GM19324 (cell line): ENCODE data around the gene MVK.

Experiments
- ATAC-seq: cut with Tn5 transposase; IDR thresholded peaks from one replicate; pipeline ENCODE4 v1.9.1; 2021; ENCODE audit warnings: mild to moderate bottlenecking, moderate library complexity; ENCODE audit not compliant: unreplicated experiment, low FRiP score

MVK gene

GRCh38 chr12:109573029-109573913, at the start of gene MVK, which contains the start of gene MMAB:
Gene MVK (plus strand): TSS chr12:109573794. CDS start chr12:109574823, 1,029 bp downstream.
Gene MMAB (minus strand): TSS chr12:109573504. CDS start chr12:109573480, 24 bp downstream.
- peak; percentile 95 for ATAC-seq

- ATAC-seq: no peak
These were observed 48.9 kb upstream of the MVK start for GRCh38 chr12:109524466-109525278.

DNA sequence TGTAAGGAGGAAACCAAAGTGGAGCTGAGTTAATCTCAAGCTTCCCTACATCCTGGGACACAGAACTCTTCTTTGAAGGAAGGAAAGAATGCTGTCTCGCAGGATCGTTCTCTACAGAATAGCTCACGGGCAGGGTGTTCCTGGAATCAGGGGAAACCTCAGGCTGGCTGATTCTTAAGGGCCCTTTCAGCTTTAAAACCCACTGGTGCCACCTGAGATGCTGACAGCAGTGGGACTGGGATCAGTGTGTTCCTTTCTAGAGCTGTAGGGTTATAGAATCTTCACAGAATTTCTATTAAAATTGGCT, 48.4 kb upstream of the MVK start:
- ATAC-seq: no peak

DNA sequence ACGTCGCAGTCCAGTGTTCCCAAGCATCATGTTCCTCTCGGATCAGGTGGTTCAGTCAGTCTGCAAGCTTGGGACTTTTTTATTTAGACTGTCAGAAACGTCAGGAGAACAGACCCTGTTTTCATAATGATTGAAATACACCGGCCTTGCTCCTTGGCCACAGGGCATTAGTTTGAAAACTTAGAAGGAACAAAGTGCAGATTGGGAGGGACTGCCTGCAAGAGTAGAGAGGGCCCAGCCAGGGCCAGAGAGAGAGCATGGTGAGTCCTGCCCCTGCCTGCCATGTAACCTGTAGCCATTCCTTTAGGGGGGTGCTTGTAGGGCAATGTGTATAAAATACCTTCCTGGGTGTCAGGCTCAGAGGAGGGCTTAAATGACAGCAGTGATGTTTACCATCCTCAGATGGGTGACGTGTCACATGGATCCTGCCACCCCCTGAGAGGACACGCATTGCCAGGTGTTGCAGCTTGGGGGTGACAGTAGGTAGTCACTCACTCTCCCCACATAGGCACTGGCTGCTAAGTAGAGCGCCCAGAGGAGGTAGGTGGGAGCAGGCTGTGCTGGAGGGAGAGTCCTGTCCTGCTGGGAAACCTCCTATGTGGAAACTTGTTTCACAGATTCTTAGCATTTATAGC, 46.0 kb upstream of the MVK start:
- no peak for ATAC-seq

GRCh38 chr12:109529691-109530640, 43.6 kb upstream of the MVK start:
- ATAC-seq: no peak

GRCh38 chr12:109531411-109531810, 42.2 kb upstream of the MVK start:
- ATAC-seq: no peak

DNA sequence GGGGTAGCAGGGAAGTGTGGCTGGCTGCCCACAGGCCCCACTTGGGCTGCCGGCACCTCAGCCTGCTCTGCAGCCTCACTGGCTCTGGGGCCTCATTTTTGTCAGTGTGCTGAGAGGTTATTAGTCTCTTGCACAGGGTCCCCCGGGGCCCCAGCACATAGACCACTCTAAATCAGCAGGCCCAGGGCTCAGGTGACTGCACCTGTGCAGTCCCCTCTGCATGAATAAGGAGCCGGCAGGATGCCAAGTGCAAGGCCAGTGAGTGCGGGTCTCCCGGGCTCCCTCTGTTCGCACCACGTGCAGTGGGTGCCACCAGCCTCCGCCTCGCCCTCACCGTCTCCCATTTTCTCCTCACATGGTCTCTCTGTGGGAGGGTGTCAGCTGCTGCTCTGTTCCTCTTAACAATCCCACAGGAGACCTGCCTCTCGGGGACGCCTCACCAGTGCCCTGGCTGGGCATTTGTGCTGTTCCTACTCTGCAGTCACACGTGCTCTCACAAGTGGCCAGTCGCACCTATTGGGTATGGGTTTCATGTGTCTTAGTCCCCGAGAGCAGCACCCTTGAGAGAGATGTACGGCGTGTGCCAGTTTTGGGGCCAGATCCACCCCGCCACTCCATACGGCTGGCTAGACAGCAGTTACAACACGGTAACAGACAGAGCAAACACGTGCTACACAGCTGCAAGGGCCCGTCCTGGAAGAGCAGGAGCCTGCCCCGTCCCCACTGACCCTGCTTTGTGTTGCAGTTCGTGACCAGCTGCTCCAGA, 40.7 kb upstream of the MVK start:
- ATAC-seq: no peak

DNA sequence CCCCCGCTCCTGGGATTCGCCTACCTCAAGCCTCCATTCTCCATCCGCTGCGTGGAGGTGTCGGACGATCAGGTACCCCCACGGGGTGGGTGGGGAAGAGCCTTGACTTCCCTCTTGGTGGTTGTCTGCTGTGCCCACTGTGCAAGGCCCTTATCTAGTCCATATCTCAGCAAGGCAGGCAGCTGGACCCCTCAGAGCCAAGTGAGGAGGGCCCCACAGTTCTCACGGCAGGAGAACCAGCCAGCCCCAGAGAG, 40.2 kb upstream of the MVK start:
- no peak for ATAC-seq

- no peak for ATAC-seq
These were observed 39.1 kb upstream of the MVK start for GRCh38 chr12:109534456-109534855.

DNA sequence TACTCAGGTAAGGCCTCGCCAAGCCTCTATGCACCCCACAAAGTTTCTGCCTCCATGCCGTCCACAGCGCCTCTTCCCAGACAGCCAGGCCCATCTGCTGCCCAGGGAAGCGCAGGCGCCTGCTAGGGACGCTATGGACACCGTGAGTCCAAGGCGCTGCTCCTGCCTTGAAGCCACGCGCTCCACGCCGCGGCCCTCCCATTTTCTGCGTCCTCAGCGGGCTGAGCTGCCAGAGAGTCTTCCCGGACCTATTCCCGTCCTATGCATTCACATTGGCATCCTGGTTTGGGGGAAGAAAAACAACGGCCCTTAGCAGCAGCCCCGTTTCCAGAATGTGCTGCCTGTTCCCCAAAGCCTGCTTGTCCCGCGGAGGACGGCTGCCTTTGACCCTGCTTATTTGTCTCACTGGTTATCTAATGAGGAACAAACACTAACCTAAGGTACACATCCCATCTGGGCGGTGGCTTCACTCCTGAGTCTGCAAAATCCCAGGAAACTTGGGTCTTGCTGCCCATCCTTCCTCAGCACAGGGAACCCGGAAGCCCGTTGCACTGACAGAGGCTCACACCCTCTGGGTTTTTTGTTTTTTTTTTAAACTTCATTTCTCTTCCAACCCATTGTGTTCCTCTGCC, 38.2 kb upstream of the MVK start:
- ATAC-seq: no peak

GRCh38 chr12:109535863-109536250, 37.7 kb upstream of the MVK start:
- no peak for ATAC-seq

DNA sequence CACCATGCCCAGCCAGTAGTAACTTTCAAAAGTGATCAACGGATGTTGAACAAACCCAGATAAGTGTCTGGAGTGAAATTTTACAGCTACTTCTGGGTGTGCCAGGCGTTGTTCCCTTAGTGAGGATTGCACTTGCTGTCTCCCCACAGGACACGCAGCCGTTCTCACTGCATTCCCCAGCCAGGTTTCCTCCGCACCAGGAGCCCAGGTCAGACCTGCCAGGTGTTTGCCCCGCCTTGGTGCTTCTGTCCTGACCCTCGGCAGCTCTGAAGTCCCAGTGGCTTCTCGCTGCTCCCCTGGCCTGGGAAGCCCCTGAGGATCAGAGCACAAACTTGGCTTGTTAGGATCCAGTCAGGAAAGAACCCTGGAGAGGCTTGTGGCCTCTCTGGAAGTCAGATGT, 36.5 kb upstream of the MVK start:
- ATAC-seq: no peak

DNA sequence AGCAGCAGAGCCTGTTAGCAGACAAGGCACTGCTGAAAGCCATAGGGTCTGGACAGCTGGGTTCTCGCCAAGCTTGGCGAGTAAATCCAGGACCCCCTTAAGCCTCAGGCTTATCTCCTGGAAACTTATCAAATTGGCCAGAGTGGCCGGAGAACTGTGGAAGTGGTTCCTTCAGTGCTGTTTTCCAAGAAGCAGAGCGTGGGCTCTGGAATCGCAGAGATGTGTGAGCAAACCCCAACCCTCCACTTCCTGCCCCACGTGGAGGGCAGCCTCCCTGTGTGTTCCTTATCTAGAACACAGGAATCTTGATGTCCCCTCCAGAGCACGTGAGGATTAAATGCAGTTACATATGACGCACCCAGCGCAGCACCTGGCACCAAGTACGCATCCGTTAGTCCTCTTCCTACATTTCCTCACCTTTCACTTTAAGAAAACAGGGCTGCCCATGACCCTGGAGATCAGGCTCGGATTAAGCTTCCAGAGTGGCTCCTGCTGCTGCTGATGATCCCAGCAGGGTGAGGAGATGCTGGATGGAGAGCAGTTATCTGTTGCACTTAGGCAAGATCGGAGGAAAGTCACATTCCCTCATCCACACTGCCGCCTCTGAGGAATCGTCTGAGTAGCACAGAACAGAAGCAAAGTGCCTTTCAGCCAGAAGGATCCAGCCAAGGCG, 35.3 kb upstream of the MVK start:
- ATAC-seq: no peak

DNA sequence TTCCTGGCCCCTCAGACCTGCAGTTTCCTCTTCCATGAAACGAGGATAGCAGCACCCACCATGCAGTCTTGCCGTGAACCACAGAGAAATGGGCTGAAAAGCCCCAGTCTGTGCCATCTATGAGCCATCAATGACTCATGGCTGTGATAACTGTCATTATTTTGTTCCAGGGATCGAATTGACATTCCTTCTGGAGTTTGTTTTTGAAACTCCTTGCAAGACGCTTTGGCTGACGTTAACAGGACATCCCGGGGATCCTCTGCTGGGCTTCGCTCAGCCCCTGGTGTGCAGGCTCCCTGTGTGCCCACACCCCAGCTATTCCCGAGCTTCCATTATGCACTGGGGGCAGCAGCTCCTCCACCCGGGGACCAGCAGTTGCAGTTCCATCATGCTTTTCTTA, 34.1 kb upstream of the MVK start:
- ATAC-seq: no peak

- ATAC-seq: no peak
These were observed 32.8 kb upstream of the MVK start for GRCh38 chr12:109540526-109541412.

DNA sequence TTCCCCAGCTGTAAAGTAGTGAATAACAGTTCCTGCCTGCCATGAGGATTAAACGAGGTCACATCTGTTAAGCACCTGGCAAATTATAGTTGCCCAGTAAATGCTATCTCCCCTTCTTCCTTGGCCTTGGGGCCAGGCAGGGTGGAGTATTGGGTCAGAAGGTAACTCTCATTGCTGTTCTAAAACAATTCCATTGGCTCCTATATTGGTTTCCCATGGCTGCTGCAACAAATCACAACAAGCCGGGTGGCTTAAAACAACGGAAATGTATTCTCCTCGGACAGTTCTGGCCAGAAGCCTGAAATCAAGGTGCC, 32.2 kb upstream of the MVK start:
- ATAC-seq: no peak

DNA sequence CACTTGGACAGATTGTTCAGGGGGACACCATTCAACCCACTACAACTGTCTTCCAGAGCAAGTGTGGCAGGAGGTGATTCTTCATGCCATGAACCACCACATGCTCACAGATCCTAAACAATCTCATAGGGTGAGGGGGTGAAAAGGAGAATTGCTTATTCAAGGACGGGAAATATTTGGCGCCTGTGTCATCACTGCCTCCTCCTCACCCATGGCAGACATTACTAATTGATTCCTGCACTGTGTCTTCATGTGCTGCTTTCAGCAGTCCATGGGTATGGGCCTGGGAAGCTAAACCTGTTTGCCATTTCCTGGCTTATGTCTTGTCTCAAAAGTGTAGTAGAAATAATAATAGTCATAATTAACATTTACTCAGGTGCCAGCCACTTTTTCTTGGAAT, 31.6 kb upstream of the MVK start:
- no peak for ATAC-seq

GRCh38 chr12:109542876-109543275, 30.7 kb upstream of the MVK start:
- no peak for ATAC-seq
